Hypothalamus (tissue), 51 donors: Measurements from ENCODE around the gene LIN37.
A peak's percentile ranks its signal among the peaks of the same experiment; 100 is the strongest.

Experiments used
- DNase-seq, 51 donors: peaks; one replicate each; lab custom pipeline; 2025; lab: John Stamatoyannopoulos, UW

The LIN37 gene

DNA sequence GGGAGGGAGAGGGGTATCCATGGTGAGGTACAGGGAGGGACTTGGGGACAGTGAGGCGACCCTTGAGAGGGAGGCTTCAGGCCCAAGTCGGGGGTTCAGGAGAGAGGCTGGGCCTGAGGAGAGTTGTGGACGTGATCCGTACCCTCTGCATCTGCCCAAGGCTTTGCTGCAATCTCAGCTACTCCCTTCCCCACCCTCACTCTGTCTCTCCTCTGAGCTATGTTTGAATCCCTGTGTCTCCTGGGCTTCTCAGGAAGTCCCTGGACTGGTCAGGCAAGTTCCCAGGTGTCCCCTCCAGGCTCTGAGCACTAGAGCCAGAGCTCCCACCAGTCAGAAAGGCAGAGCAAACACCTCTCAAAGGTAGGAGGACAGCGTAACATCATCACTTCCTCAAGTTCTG is 1.8 kb downstream of the LIN37 start:
- no peak for DNase-seq

GRCh38 chr19:35751839-35752745 is 3.7 kb downstream of the LIN37 start:
- DNase-seq: no peak

- DNase-seq: no peak
Observed at GRCh38 chr19:35752746-35753350, 4.5 kb downstream of the LIN37 start.

GRCh38 chr19:35753634-35754369 is 5.4 kb downstream of the LIN37 start:
- DNase-seq: no peak

DNA sequence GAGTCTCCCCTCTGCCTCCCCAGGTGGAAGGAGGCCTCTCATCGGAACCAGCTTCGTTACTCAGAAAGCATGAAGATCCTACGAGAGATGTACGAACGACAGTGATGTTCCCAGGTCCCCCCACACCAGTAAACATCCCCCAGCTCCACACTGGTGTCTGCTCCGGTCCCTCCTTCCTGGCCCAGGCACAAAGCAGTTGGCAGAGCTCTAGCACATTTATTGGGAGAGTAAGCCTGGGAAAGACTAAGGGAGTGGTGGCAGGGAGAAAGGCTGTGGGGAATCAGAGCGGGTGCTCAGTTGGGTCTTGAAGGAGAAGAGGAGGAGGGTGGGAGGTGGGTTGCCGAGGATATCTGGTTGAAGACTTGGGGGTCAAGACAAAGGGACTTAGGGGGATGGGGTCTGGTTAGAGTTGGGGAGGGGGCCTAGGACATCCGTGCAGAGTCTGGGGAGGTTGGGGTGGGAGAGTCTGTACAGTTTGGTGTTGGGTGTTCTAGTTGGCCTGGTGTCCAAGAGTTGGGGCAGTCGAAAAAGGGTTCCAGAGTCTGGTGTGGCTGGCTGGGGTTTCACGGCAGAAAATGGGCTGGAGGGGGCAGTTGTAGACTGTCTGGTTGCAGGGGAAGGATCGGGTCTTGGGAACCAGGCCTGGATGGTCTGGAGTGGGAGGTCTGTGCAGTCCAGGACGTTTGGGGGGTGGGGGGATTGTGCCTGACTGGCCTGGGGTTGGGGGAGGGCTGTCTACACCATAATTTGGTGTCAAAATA is 6.2 kb downstream of the LIN37 start:
- no peak for DNase-seq

DNA sequence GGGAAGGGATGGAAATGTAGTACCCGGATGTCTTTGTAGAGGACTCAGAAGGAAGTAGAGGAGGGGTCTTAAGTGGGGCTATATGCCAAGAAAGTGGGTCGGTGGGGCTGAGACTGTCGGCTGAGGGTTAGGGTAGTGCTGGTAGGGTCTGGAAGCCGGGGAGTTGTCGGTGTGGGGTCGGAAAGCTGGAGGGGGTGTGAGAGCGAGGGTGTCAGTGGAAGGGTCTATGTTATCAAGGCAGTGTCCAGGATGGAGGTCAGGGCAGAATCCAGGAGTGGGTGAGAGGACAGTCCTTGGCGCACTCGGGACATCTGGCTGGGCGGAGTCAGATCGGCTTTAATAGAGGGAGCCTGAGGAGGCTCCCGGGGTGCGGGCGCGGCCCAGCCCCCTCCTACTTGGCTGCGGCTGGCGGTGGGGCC is 6.8 kb downstream of the LIN37 start:
- DNase-seq: no peak

DNA sequence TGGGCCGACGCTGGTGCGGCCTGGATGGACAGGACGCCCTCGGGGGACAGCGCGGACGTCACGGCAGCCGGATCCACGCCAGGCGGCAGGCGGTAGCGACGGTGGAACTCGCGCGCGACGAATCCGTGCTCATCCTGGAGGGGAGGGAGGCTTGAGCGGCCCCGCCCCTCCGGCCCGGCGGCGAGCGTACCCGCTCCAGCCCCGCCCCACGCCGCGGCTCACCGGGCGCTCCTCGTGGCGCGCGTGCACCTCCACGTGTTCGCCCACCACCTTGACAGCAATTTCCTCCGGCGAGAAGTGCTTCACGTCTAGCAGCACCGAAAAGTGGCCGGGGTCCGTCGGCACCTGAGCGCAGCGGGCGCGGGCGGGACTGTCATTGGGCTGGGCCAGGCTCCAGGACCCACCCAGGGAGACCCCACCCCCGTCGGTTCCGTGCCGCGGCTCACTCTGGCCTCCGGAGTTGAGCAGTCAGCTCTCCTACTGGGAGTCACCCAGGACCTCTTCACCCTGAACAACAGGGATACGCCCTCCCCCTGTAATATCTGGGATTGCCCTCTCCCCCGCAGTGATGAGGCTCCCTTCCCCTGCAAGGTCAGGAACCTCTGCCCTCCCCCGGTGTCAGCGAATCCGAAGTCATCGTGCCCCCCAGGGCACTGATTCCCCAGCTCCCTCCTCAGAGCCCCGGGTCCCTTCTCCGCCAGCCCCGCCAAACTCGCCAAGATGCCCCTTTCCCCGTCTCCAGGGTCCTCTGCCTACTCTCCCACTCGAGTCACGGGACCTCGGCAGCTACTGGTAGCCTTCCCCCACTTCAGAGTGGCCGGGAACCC is 7.4 kb downstream of the LIN37 start:
- DNase-seq: peak in 1 of 51 donors; percentile 9

- DNase-seq: peak in 21 of 51 donors; percentile 13 to 43 (median 30)
Observed at GRCh38 chr19:35756377-35757230, 8.2 kb downstream of the LIN37 start, which contains the start of gene HSPB6. HSPB6 (minus strand) TSS chr19:35757029; CDS start chr19:35757008, 21 bp downstream.

DNA sequence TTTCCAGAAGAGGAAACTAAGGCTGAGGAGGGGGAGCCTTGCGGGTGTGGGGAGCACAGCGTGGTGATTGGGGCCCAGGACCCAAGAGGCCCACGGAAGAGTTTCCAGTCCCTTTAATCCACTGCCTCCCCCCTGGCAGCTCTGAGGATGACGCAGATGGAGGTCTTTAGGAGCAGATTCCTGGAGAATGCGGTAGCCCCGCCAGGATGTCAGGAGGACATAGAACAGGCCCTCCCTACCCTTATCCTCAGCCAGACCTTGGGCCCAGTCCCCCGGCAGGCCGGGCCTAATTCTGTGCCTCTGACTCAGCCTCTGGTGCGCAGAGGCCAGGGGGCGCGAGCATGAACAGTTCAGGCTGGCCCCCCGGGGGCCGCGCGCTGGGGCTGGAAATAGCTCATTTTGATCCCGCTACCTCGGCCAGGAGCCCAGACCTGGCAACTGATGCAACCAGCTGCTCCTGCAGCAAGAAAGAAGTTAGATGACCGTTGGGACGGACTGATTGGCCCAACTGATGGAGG is 8.9 kb downstream of the LIN37 start:
- peak in 23 of 51 donors; percentile 41 to 81 (median 61) for DNase-seq

- peak; percentile 77 to 99 (median 97) for DNase-seq
Observed at GRCh38 chr19:35757749-35758608, 9.6 kb downstream of the LIN37 start, which contains the start of gene PROSER3. PROSER3 (plus strand) TSS chr19:35758176; CDS start chr19:35758216, 40 bp downstream.

DNA sequence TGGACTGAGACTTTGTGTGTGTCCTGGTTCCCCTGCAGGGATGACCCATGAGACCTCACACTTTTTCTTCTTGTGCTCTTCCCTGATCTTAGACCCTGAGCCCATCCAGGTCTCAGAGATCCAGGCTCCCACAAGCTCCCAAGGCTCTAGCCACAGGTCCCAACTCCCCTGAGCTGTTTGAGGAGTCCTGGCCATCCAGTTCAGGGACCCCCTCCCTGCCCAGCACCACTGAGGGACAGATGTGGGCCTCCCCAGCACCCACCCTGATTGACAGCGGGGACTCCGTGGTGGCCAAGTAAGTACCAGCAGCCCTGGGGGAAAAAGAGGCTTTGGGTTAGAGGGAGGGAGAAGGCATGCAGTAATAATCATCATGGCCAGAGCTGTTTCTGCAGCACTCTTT is 11.3 kb downstream of the LIN37 start:
- DNase-seq: no peak

- DNase-seq: no peak
Observed at GRCh38 chr19:35760711-35761349, 12.5 kb downstream of the LIN37 start.

- no peak for DNase-seq
Observed at GRCh38 chr19:35764432-35765315, 16.3 kb downstream of the LIN37 start.

- DNase-seq: no peak
Observed at GRCh38 chr19:35766571-35767104, 18.3 kb downstream of the LIN37 start.

- no peak for DNase-seq
Observed at GRCh38 chr19:35767288-35768081, 19.1 kb downstream of the LIN37 start.
